HepG2 (cell line): ENCODE data around the gene CTBP1. TPM values are rescaled to one million over a fixed set of nuclear protein-coding genes. Genes with fewer than 3 reads are reported as not detected.

Experiments used
- ARHGAP35 ChIP-seq: sonication (generic); formaldehyde crosslinking; IDR thresholded peaks from 2 replicates; pipeline ENCODE4 v1.9.0; 2022; ENCODE audit warnings: mild to moderate bottlenecking, inconsistent platforms, moderate library complexity, missing genetic modification reagents, borderline replicate concordance
- IKZF1 ChIP-seq: fragments of 450-650 bp; IDR thresholded peaks from 2 replicates; pipeline ENCODE4 v1.7.1; 2016
- MAX ChIP-seq: IDR thresholded peaks from 2 replicates; pipeline ENCODE4 v1.6.1; 2012; ENCODE audit warnings: inconsistent platforms
- NONO ChIP-seq, 2 experiments: fragments of 450-650 bp in 1 of 2; sonication (generic) in 1 of 2; formaldehyde crosslinking in 1 of 2; IDR thresholded peaks in 1 of 2; conservative IDR thresholded peaks in 1 of 2; 2 replicates each; pipeline versions ENCODE4 v1.6.1 to v1.8.0; 2017 to 2022; ENCODE audit warnings: mild to moderate bottlenecking in 1 of 2, missing genetic modification reagents in 1 of 2, moderate library complexity in 1 of 2
- NR2F2 ChIP-seq: IDR thresholded peaks from 2 replicates; pipeline ENCODE4 v1.6.1; 2012; ENCODE audit warnings: low read depth, inconsistent platforms, borderline replicate concordance
- SIX1 ChIP-seq: sonication (generic); formaldehyde crosslinking; IDR thresholded peaks from 2 replicates; pipeline ENCODE4 v1.4.0; 2020; ENCODE audit warnings: missing genetic modification reagents, borderline replicate concordance
- ZFP1 ChIP-seq: IDR thresholded peaks from 2 replicates; pipeline ENCODE4 v1.6.1; 2016
- ZNF598 ChIP-seq: sonication (generic); formaldehyde crosslinking; IDR thresholded peaks from 2 replicates; pipeline ENCODE4 v1.5.1; 2020; ENCODE audit warnings: mild to moderate bottlenecking, missing genetic modification reagents, borderline replicate concordance
- ZNF780A ChIP-seq: sonication (generic); formaldehyde crosslinking; IDR thresholded peaks from 2 replicates; pipeline ENCODE4 v1.8.0; 2022; ENCODE audit warnings: mild to moderate bottlenecking, missing genetic modification reagents, moderate library complexity
- ZNF879 ChIP-seq: sonication (generic); formaldehyde crosslinking; IDR thresholded peaks from 2 replicates; pipeline ENCODE4 v1.8.1; 2023; ENCODE audit warnings: missing genetic modification reagents
- ZNF891 ChIP-seq: sonication (generic); formaldehyde crosslinking; IDR thresholded peaks from 2 replicates; pipeline ENCODE4 v1.5.0; 2020; ENCODE audit warnings: mild to moderate bottlenecking, missing genetic modification reagents
- polyA plus RNA-seq, 8 experiments: library from polyadenylated mRNA; depleted of rRNA in 3 of 8; stranded (reverse) in 7 of 8; unstranded in 1 of 8; fragments of >200 nt; fragmentation: Illumina TruSeq in 4 of 8; extraction: Trizol in 4 of 8; gene quantifications; 2 replicates each; pipeline versions ENCODE4 v1.2.1 to v1.2.3, GENCODE V29; 2011 to 2016; ENCODE audit warnings: low read depth in 4 of 8, missing spikeins in 1 of 8, mixed read lengths in 1 of 8; ENCODE audit not compliant: insufficient read depth in 1 of 8
- total RNA-seq, 5 experiments: library from RNA; depleted of rRNA; stranded (reverse); fragments of >200 nt; fragmentation: Illumina TruSeq; extraction: Trizol; gene quantifications; 2 replicates each; pipeline ENCODE4 v1.2.3, GENCODE V29; 2016; ENCODE audit warnings: low read depth in 1 of 5
- TF ChIP-seq, protein P1 (sequence below): sonication (generic); formaldehyde crosslinking; IDR thresholded peaks from 2 replicates; pipeline ENCODE4 v1.5.0; 2020; ENCODE audit warnings: mild to moderate bottlenecking, missing genetic modification reagents, borderline replicate concordance
- TF ChIP-seq, protein P2 (sequence below): sonication (generic); formaldehyde crosslinking; IDR thresholded peaks from 2 replicates; pipeline ENCODE4 v1.5.1; 2020; ENCODE audit warnings: mild to moderate bottlenecking, missing genetic modification reagents, moderate library complexity
- TF ChIP-seq, protein P3 (sequence below): sonication (generic); formaldehyde crosslinking; IDR thresholded peaks from 2 replicates; pipeline ENCODE4 v1.5.1; 2020; ENCODE audit warnings: missing genetic modification reagents, mild to moderate bottlenecking, borderline replicate concordance

Gene CTBP1
- total and polyA plus RNA-seq, 2 of the 13 experiments (the other 11 are each of a cell fraction or from before 2014, with no cell fraction given) = 78.5 to 112 TPM

DNA sequence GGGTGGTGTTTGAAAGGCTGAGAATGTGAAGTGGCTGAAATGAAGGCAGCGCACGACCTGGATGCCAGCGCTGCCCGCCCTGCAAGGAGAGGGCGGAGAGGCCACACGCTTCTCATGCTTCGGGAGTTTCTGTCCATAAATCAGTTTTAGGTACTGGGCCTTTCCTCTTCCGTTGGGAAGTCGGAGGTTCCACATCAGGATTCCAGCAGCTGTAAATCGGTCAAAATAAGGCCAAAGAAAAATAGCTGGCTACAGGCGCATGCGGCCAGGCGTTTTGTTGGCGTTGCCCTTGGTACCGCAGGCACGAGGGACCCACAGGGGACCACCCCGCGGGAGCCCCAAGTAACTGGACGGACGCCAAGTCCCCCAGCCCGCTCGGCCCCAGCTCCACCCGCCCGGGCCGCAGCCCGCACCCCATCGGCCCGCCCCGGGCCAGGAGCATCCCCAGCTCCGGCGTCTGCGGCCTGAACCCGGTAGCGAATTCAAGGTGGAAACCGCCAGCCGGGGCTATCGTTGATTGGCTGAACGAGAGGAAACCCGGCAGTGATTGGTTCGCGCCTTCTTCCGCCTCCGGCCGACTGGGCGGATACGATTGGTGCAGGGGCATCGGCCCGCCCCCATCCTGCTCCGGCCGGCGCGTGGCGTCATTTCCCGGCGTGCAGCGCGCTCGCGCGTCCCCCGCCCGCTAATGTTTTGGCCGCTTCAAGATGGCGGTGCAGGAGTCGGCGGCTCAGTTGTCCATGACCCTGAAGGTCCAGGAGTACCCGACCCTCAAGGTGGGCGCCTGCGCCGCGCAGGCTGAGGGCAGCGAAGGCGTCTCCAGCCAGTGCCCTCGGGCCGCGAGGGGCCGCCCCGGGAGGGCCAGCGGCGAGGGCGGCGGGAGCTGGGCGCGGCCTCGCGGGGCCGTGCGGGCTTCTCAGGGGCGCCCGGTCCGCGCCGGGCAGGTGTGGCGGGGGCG is 40.6 kb upstream of the CTBP1 start, which contains the start of gene MAEA (continued):
- no peak for TF ChIP-seq ZNF780A (CRISPR knock-in tag)
- TF ChIP-seq, protein P1, sequence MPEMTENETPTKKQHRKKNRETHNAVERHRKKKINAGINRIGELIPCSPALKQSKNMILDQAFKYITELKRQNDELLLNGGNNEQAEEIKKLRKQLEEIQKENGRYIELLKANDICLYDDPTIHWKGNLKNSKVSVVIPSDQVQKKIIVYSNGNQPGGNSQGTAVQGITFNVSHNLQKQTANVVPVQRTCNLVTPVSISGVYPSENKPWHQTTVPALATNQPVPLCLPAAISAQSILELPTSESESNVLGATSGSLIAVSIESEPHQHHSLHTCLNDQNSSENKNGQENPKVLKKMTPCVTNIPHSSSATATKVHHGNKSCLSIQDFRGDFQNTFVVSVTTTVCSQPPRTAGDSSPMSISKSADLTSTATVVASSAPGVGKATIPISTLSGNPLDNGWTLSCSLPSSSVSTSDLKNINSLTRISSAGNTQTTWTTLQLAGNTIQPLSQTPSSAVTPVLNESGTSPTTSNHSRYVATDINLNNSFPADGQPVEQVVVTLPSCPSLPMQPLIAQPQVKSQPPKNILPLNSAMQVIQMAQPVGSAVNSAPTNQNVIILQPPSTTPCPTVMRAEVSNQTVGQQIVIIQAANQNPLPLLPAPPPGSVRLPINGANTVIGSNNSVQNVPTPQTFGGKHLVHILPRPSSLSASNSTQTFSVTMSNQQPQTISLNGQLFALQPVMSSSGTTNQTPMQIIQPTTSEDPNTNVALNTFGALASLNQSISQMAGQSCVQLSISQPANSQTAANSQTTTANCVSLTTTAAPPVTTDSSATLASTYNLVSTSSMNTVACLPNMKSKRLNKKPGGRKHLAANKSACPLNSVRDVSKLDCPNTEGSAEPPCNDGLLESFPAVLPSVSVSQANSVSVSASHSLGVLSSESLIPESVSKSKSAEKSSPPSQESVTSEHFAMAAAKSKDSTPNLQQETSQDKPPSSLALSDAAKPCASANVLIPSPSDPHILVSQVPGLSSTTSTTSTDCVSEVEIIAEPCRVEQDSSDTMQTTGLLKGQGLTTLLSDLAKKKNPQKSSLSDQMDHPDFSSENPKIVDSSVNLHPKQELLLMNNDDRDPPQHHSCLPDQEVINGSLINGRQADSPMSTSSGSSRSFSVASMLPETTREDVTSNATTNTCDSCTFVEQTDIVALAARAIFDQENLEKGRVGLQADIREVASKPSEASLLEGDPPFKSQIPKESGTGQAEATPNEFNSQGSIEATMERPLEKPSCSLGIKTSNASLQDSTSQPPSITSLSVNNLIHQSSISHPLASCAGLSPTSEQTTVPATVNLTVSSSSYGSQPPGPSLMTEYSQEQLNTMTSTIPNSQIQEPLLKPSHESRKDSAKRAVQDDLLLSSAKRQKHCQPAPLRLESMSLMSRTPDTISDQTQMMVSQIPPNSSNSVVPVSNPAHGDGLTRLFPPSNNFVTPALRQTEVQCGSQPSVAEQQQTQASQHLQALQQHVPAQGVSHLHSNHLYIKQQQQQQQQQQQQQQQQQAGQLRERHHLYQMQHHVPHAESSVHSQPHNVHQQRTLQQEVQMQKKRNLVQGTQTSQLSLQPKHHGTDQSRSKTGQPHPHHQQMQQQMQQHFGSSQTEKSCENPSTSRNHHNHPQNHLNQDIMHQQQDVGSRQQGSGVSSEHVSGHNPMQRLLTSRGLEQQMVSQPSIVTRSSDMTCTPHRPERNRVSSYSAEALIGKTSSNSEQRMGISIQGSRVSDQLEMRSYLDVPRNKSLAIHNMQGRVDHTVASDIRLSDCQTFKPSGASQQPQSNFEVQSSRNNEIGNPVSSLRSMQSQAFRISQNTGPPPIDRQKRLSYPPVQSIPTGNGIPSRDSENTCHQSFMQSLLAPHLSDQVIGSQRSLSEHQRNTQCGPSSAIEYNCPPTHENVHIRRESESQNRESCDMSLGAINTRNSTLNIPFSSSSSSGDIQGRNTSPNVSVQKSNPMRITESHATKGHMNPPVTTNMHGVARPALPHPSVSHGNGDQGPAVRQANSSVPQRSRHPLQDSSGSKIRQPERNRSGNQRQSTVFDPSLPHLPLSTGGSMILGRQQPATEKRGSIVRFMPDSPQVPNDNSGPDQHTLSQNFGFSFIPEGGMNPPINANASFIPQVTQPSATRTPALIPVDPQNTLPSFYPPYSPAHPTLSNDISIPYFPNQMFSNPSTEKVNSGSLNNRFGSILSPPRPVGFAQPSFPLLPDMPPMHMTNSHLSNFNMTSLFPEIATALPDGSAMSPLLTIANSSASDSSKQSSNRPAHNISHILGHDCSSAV (CRISPR knock-in tag) = no peak
- TF ChIP-seq IKZF1 = no peak
- TF ChIP-seq ARHGAP35 (CRISPR knock-in tag) = no peak
- TF ChIP-seq NR2F2 = no peak
- no peak for TF ChIP-seq ZFP1 (CRISPR knock-in tag)
- peak; percentile 82 for TF ChIP-seq MAX
- no peak for TF ChIP-seq ZNF598 (CRISPR knock-in tag)
- no peak for TF ChIP-seq ZNF891 (CRISPR knock-in tag)
- TF ChIP-seq, protein P2, sequence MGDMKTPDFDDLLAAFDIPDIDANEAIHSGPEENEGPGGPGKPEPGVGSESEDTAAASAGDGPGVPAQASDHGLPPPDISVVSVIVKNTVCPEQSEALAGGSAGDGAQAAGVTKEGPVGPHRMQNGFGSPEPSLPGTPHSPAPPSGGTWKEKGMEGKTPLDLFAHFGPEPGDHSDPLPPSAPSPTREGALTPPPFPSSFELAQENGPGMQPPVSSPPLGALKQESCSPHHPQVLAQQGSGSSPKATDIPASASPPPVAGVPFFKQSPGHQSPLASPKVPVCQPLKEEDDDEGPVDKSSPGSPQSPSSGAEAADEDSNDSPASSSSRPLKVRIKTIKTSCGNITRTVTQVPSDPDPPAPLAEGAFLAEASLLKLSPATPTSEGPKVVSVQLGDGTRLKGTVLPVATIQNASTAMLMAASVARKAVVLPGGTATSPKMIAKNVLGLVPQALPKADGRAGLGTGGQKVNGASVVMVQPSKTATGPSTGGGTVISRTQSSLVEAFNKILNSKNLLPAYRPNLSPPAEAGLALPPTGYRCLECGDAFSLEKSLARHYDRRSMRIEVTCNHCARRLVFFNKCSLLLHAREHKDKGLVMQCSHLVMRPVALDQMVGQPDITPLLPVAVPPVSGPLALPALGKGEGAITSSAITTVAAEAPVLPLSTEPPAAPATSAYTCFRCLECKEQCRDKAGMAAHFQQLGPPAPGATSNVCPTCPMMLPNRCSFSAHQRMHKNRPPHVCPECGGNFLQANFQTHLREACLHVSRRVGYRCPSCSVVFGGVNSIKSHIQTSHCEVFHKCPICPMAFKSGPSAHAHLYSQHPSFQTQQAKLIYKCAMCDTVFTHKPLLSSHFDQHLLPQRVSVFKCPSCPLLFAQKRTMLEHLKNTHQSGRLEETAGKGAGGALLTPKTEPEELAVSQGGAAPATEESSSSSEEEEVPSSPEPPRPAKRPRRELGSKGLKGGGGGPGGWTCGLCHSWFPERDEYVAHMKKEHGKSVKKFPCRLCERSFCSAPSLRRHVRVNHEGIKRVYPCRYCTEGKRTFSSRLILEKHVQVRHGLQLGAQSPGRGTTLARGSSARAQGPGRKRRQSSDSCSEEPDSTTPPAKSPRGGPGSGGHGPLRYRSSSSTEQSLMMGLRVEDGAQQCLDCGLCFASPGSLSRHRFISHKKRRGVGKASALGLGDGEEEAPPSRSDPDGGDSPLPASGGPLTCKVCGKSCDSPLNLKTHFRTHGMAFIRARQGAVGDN = peak; percentile 76
- TF ChIP-seq NONO (IDR thresholded peaks at IDR 0.05) = no peak
- TF ChIP-seq NONO (CRISPR knock-in tag; conservative IDR thresholded peaks at IDR 0.05) = peak; percentile 87
- TF ChIP-seq ZNF879 (CRISPR knock-in tag) = no peak
- no peak for TF ChIP-seq SIX1 (CRISPR knock-in tag)
- TF ChIP-seq, protein P3, sequence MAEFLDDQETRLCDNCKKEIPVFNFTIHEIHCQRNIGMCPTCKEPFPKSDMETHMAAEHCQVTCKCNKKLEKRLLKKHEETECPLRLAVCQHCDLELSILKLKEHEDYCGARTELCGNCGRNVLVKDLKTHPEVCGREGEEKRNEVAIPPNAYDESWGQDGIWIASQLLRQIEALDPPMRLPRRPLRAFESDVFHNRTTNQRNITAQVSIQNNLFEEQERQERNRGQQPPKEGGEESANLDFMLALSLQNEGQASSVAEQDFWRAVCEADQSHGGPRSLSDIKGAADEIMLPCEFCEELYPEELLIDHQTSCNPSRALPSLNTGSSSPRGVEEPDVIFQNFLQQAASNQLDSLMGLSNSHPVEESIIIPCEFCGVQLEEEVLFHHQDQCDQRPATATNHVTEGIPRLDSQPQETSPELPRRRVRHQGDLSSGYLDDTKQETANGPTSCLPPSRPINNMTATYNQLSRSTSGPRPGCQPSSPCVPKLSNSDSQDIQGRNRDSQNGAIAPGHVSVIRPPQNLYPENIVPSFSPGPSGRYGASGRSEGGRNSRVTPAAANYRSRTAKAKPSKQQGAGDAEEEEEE (CRISPR knock-in tag) = no peak
